DMS 273 treated with DMSO at 0.1 percent for 48 hours (cell line): ENCODE results near the gene CBX7.

ENCODE experiments used
- DNase-seq: peaks from one replicate; lab custom pipeline; 2025; lab: John Stamatoyannopoulos, UW

CBX7 gene

DNA sequence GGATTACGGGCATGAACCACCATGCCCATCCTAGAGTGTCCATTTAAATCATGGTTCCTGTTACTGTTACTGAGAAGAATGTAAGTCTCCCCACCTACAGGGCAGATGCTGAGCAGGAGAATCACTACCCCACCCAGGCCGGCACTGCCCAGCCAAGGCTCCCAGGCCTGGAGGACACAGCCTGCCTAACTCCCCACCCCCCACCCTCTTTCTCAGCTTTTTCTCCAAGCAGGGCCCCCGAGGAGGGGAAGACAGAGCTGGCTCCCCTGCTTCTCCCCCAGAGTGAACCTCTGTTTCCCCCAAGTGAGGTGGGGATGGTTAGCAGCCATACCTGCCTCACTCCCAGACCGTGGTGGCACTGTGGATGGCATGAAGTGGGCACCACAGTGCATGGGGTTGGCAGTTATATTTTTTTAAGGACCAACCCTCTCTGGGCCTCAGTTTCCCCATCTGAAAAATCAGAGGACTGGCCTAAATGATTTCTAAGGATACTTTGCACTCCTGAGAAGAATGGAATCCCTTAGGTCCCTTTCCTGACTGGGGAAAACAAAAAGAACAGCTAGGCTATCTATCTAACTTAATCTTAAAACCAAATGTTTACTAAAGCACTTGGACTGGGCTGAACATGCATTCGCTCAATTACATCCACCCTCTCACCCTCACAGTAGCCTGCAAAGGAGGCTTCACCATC lies 5.0 kb downstream of the CBX7 start:
- no peak for DNase-seq

- no peak for DNase-seq
Observed at GRCh38 chr22:39146256-39147101, 6.0 kb downstream of the CBX7 start.

DNA sequence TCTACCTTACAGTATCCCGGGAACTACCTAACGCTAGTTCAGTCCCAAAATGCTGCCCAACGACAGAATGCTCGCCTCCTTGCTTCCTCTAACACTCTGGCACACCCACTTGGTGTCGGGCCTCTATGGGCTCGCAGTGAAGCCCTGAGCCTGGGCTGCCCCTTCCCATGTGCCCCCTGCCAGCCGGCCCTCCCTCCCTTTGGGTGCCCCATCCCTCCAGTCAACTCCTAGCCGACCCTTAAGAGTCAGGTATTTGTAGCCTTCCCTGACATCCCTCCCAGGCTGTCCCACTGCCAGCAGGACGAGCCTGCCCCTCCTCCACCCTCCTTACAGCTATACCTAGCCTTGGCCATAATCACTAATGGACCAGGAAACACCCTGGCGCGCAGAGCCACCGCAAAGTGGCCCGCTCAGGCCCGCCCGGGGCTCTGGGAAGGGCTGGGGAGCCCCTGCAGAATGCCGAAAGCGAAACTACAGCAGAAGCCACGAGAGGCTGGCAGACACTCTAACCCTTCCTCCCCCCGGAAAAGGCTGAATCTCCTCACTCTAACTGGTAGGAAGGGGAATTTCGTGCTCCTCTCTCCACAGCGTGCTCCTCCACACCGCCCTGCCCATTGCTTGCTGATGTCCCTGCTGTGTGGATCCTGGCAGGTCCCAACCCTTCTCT lies 8.2 kb downstream of the CBX7 start:
- no peak for DNase-seq

DNA sequence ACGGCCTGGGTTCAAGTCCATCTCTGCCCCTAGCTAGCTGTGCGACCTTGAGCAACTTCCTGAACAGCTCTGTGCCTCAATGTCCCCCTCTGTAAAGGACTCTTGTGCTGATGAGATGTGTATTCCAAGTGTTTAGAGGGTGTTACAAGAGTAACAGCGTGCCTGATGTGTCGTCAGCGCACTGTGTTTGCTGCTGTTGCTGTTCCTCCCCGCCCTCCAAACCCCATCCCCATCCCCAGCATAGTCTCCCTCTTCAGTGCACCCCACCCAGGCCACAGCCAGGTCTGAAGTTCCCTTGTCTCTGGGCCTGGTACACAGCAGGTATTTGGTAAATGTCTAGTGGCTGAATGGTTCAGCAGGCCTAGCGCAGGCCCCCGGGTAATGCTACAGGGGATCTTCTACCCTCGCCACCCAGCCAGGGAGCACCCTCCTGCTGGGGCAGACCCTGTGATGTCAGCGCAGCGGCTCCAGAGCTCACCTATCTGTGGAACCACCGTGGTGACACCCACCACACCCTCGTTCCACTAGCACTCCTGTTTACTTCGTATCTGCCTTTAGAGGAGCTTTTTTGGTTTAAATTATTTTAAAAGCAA lies 10.3 kb downstream of the CBX7 start:
- no peak for DNase-seq

DNA sequence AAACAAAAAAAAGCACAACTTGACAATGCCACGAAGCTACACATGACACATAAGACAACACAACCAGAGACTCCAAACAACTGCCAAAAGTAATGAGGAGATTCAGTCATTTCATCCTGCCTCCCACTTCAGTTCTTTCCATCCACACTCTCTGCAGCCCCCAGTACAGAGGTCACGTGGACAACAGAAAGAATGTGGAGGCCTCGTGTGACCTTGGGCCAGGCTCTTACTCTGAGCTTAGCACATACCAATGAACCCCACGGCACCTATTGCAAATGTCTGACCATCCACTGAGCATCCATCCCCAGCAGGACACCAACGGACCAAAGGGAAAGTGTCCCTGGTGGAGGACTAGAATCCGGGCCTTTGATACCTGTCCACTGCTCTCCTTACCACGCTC lies 12.5 kb downstream of the CBX7 start:
- DNase-seq, result no peak

- DNase-seq, result no peak
Observed at GRCh38 chr22:39138357-39138997, 14.0 kb downstream of the CBX7 start.

DNA sequence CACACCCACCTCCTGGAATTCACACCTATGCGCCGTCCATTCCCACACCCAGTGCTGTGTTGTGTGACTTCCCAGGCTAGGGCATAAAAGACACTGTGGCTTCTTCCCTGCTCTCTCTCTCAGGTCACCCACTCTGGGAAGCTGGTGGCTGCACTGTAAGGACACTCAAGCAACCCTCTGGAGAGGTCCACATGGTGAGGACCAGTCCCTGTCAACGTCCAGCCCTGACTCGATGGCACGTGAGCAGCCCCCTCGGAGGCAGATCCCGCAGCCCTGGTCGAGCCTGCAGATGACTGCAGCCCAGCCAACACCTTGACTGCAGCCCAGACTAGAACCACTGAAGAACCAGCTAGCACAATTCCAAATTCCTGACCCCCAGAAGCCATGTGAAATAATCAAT lies 16.2 kb downstream of the CBX7 start:
- DNase-seq, result no peak

DNA sequence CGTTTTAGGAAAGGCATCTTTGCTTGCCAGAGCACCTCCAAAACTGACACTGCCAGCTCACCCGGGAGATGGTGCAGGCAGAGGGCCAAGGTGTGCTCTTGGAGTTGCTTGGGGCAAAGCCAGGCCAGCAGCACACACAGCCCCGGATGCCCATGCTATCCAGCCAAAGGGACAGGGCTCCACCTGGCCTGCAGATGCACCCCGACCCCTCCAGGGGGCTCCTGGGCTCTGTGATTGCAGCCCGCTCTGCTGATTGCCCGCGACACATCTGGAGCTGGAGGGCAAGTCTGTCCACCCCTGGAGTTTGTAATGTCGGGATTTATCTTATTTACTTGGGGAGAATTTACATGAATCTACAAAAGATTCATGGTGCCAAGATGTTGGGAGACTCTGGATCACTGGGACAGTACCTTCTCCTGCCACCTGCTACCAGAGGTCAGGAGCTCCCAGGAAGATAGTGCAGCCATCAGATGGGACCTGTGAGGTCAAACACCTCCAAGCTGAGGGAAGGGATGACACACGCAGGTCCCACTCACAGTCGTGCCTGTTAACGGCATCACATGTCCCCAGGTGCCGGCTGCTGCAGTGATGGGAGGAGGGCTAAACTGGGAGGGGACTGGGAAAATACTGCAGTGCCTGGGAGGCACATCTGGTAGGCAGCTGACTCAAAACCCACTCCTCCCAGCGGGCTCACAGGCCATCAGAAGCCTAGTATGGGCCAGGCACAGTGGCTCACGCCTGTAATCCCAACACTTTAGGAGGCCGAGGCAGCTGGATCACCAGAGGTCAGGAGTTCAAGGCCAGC lies 17.2 kb downstream of the CBX7 start:
- no peak for DNase-seq

DNA sequence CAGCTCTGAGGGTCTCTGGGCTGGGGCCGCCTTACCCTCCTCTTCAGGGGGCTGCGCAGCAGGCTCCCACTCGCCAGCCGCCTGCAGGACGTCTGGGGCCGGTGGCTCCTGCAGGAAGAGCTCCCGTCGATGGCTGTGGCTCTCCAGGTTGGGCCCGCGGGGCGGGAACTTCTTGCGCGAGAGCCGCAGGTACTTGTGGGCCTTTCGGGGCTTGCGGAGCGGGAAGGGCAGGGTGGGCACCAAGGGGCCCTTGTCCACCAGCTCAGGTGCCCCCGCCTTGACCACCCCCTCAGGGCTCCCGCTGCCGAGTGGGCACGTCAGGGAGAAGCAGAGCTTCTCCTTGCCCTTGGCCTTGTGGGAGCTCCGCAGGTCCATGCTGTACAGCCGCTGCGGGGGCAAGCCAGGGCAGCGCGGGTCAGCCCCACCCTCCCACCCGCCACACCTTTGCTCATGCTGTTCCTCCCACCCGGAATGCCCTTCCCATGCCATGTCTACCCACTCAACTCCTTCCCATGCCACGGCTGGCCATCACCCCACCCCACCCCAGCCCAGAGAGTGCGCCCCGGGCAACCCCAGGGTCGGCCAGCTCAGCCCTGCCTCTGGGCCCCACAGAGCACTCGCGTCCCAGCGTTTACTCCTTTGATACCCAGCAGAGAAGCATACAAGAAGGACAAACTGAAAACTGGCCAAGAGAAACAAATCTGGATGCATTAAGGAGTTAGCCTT lies 18.0 kb downstream of the CBX7 start:
- DNase-seq, result no peak

DNA sequence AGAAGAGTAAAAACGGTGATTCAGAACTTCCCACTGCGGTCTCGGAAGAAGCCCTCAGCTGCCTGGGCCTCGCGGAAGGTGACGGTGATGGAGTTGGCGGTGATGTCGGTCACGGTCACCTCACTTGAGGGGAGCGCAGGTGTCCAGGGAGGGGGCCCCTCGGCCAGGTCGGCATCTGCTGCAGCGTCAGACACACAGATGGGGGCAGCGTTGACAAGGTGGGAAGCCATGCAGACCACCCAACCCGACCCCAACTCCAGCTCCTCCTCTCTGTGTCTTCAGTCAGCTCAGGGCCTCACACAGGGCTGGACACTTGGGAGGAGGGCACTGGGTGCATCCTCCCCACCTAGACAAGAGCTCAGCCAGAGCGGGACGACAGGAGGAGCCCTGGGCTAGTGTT lies 18.6 kb downstream of the CBX7 start:
- no peak for DNase-seq

DNA sequence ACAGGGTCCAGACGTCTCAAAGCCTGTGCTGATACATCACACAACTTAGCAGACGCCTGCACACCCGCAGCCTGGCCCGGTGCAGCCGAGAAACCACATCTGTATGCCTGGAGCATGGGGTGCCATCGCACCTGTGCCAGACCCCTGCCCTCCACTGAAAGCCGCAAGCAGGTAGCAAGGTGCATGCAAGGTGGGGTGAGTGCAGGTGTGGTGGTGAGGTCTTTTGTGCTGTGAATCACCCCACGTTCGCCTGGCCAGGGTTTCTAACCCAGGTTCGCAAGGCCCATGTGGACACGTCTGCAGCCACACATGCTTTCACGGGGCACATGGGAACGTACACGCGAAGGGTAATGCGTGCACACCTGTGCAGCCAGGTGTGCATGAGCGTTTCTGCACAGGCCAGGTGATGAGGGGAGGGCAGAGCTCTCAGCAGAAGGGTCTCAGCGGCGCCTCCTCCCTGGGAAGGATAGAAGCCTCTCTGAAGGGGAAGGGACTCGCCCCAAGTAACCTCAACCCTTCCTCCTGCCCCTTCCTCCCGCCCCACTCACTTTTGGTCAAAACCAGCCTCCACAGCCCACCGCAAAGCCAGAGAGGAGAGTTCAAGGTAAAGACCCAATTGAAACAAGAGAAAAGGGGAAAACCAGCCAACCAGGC lies 19.5 kb downstream of the CBX7 start:
- no peak for DNase-seq

- no peak for DNase-seq
Observed at GRCh38 chr22:39132281-39132680, 20.2 kb downstream of the CBX7 start.

GRCh38 chr22:39130892-39131855 lies 21.3 kb downstream of the CBX7 start:
- no peak for DNase-seq

- DNase-seq, result no peak
Observed at GRCh38 chr22:39130152-39130704, 22.3 kb downstream of the CBX7 start.

- no peak for DNase-seq
Observed at GRCh38 chr22:39129746-39130145, 22.7 kb downstream of the CBX7 start.

- no peak for DNase-seq
Observed at GRCh38 chr22:39129081-39129480, 23.4 kb downstream of the CBX7 start.

- DNase-seq, result no peak
Observed at GRCh38 chr22:39128508-39128907, 24.0 kb downstream of the CBX7 start.

GRCh38 chr22:39125622-39126021 lies 26.9 kb downstream of the CBX7 start:
- DNase-seq, result no peak
